ENCODE measurements around the gene SKI. TPM values are rescaled to one million over a fixed set of nuclear protein-coding genes. Genes with fewer than 3 reads are reported as not detected.

The SKI gene
- total and polyA plus RNA-seq, 2 donors (not counting 1 experiment from before 2014, with no cell fraction given), result 11.6 to 21.8 TPM

- no peaks in the 10 kb centered on the region for H3K36me3 ChIP-seq (ENCODE audit: control insufficient read depth, insufficient read depth, low read length)
- no peaks in the 10 kb centered on the region for H3K9me3 ChIP-seq (ENCODE audit: control insufficient read depth, insufficient read depth, low read depth, low read length)
- H3K4me3 ChIP-seq (replicated peaks in 1 of 4; ENCODE audit: control extremely low read depth in 1 of 4, insufficient read depth in 1 of 4, low read depth in 3 of 4, low read length in 4 of 4), result no peak overlapping the region
- no peak overlapping the region for H3K27ac ChIP-seq (ENCODE audit: insufficient read depth, low read length)
- TF ChIP-seq EZH2 (IDR thresholded peaks at IDR 0.05; ENCODE audit: low read length, missing control alignments) (no peak), CTCF (conservative IDR thresholded peaks at IDR 0.05 in 1 of 2, IDR thresholded peaks at IDR 0.05 in 1 of 2; ENCODE audit: low read depth in 1 of 2, low read length in 2 of 2) (no peak)
- no peaks in the 10 kb centered on the region for H3K27me3 ChIP-seq (ENCODE audit: control insufficient read depth, insufficient read depth, low read length)
- H3K9ac ChIP-seq (ENCODE audit: insufficient read depth, low read length), result no peak overlapping the region
- no peak overlapping the region for H3K4me2 ChIP-seq (ENCODE audit: extremely low read depth, insufficient read depth, low read length)
- H2AFZ ChIP-seq (ENCODE audit: low read length), result no peak overlapping the region
- no peaks in the 10 kb centered on the region for H4K20me1 ChIP-seq (ENCODE audit: control insufficient read depth, extremely low read depth, insufficient read depth, low read length)
- DNase-seq (ENCODE audit: low read depth in 2 of 2), result no peak
- H3K79me2 ChIP-seq (ENCODE audit: control insufficient read depth, insufficient read depth, low read length), result no peaks in the 10 kb centered on the region
- no peaks in the 10 kb centered on the region for H3K4me1 ChIP-seq (ENCODE audit: control insufficient read depth, extremely low read depth, insufficient read depth, low read length)
Observed at GRCh38 chr1:2180297-2181245, 47.5 kb upstream of the SKI start.

- Histone ChIP-seq H3K9ac (ENCODE audit: insufficient read depth, low read length) (no peak overlapping the region), H3K36me3 (ENCODE audit: control insufficient read depth, insufficient read depth, low read length) (no peaks in the 10 kb centered on the region), H3K4me1 (ENCODE audit: control insufficient read depth, extremely low read depth, insufficient read depth, low read length) (no peaks in the 10 kb centered on the region), H3K27ac (ENCODE audit: insufficient read depth, low read length) (no peak overlapping the region), H3K9me3 (ENCODE audit: control insufficient read depth, insufficient read depth, low read depth, low read length) (no peaks in the 10 kb centered on the region), H3K4me3 (replicated peaks in 1 of 4; ENCODE audit: control extremely low read depth in 1 of 4, insufficient read depth in 1 of 4, low read depth in 3 of 4, low read length in 4 of 4) (no peak overlapping the region), H3K4me2 (ENCODE audit: extremely low read depth, insufficient read depth, low read length) (no peak overlapping the region), H3K27me3 (ENCODE audit: control insufficient read depth, insufficient read depth, low read length) (no peaks in the 10 kb centered on the region), H2AFZ (ENCODE audit: low read length) (no peak overlapping the region), H3K79me2 (ENCODE audit: control insufficient read depth, insufficient read depth, low read length) (no peaks in the 10 kb centered on the region), H4K20me1 (ENCODE audit: control insufficient read depth, extremely low read depth, insufficient read depth, low read length) (no peaks in the 10 kb centered on the region)
- no peak for DNase-seq (ENCODE audit: low read depth in 2 of 2)
- TF ChIP-seq EZH2 (IDR thresholded peaks at IDR 0.05; ENCODE audit: low read length, missing control alignments), result no peak
- TF ChIP-seq CTCF (conservative IDR thresholded peaks at IDR 0.05 in 1 of 2, IDR thresholded peaks at IDR 0.05 in 1 of 2; ENCODE audit: low read depth in 1 of 2, low read length in 2 of 2), result no peak
Observed at GRCh38 chr1:2181271-2181670, 46.8 kb upstream of the SKI start.

- Histone ChIP-seq H3K36me3 (ENCODE audit: control insufficient read depth, insufficient read depth, low read length) (no peaks in the 10 kb centered on the region), H2AFZ (ENCODE audit: low read length) (no peak overlapping the region), H3K4me1 (ENCODE audit: control insufficient read depth, extremely low read depth, insufficient read depth, low read length) (no peaks in the 10 kb centered on the region), H3K9me3 (ENCODE audit: control insufficient read depth, insufficient read depth, low read depth, low read length) (no peaks in the 10 kb centered on the region), H3K4me2 (ENCODE audit: extremely low read depth, insufficient read depth, low read length) (no peak overlapping the region), H3K27me3 (ENCODE audit: control insufficient read depth, insufficient read depth, low read length) (no peaks in the 10 kb centered on the region), H3K79me2 (ENCODE audit: control insufficient read depth, insufficient read depth, low read length) (no peaks in the 10 kb centered on the region), H3K4me3 (replicated peaks in 1 of 4; ENCODE audit: control extremely low read depth in 1 of 4, insufficient read depth in 1 of 4, low read depth in 3 of 4, low read length in 4 of 4) (no peak overlapping the region), H3K9ac (ENCODE audit: insufficient read depth, low read length) (no peak overlapping the region), H4K20me1 (ENCODE audit: control insufficient read depth, extremely low read depth, insufficient read depth, low read length) (no peaks in the 10 kb centered on the region), H3K27ac (ENCODE audit: insufficient read depth, low read length) (no peak overlapping the region)
- TF ChIP-seq EZH2 (IDR thresholded peaks at IDR 0.05; ENCODE audit: low read length, missing control alignments) (no peak), CTCF (conservative IDR thresholded peaks at IDR 0.05 in 1 of 2, IDR thresholded peaks at IDR 0.05 in 1 of 2; ENCODE audit: low read depth in 1 of 2, low read length in 2 of 2) (no peak)
- DNase-seq (ENCODE audit: low read depth in 2 of 2), result no peak
Observed at GRCh38 chr1:2181752-2182151, 46.4 kb upstream of the SKI start.
